AG04450 (cell line): Measurements from ENCODE around the gene NONO. TPM values are rescaled to one million over a fixed set of nuclear protein-coding genes. Genes with fewer than 3 reads are reported as not detected.
"Not testable (repeated sequence)": the region's sequence is repeated elsewhere in the genome, so short reads cannot be mapped to it uniquely, and the experiment has no call there.

Experiments used
- CTCF ChIA-PET: fragments of 300-600, 350-600 bp; formaldehyde crosslinking; extraction: SDS; loops from one replicate; lab custom pipeline; 2022; ENCODE audit warnings: antibody characterized with exemption, inconsistent platforms; lab: Charles Lee
- POLR2A ChIA-PET: fragments of 350-600 bp; formaldehyde crosslinking; extraction: SDS; loops from one replicate; lab custom pipeline; 2021; ENCODE audit warnings: antibody characterized with exemption, inconsistent platforms; lab: Yijun Ruan, JAX
- DNase-seq: peaks from one replicate; pipeline ENCODE4 v3.0.0-alpha.2; 2011; ENCODE audit warnings: low read depth, low spot score
- H3K27ac ChIP-seq: one replicate; pipeline ENCODE4 v1.5.1; 2012; ENCODE audit warnings: low read depth, low read length, control low read depth
- H3K27me3 ChIP-seq: one replicate; pipeline ENCODE4 v1.6.0; 2012; ENCODE audit warnings: low read length; ENCODE audit not compliant: control insufficient read depth, insufficient read depth
- H3K4me3 ChIP-seq: 2 replicates; pipeline ENCODE4 v1.5.1; 2011; ENCODE audit warnings: mild to moderate bottlenecking, low read depth, low read length, control low read depth
- H3K9me3 ChIP-seq: 2 replicates; pipeline ENCODE4 v1.5.1; 2012; ENCODE audit warnings: low read length; ENCODE audit not compliant: control insufficient read depth, insufficient read depth
- CTCF ChIP-seq: IDR thresholded peaks from 2 replicates; pipeline ENCODE4 v1.5.1; 2011; ENCODE audit warnings: low read depth, low read length, control low read depth, inconsistent platforms
- polyA plus RNA-seq: library from polyadenylated mRNA; depleted of rRNA; stranded (reverse); fragments of >200 nt; gene quantifications from 2 replicates; pipeline ENCODE4 v1.2.3, GENCODE V29; 2011

NONO gene
- polyA plus RNA-seq, 1 experiment: 279 TPM

- ChIA-PET POLR2A (interaction anchor here (0.7 to 1.1 kb wide), 7 partner anchors 9 to 119 kb away, joined by 3 to 7 read pairs (median 4); partner anchors contain the start of genes NONO and TAF1), CTCF (interaction anchor here (0.7 kb wide), 1 partner anchor 18 kb away, joined by 3 read pairs; the partner anchor contains the start of gene NONO)
- Histone ChIP-seq H3K4me3 (no peak within 1 kb of the TSS), H3K27ac (peak within 1 kb of the TSS; percentile 65), H3K9me3 (no peaks in the 10 kb centered on the region), H3K27me3 (no peaks in the 10 kb centered on the region)
- DNase-seq: no peak
- TF ChIP-seq CTCF: no peak
Observed at GRCh38 chrX:71301195-71301924, 17.9 kb downstream of the NONO start, which contains the start of gene ITGB1BP2. Gene ITGB1BP2 (plus strand): TSS chrX:71301750. CDS start chrX:71301807, 57 bp downstream.

GRCh38 chrX:71302461-71303213 lies 19.2 kb downstream of the NONO start:
- CTCF ChIA-PET: no interaction called here
- no peak for DNase-seq
- H3K4me3 ChIP-seq: no peak overlapping the region
- no peak for TF ChIP-seq CTCF
- no peak overlapping the region for H3K27ac ChIP-seq
- POLR2A ChIA-PET: no interaction called here
- H3K27me3 ChIP-seq: no peaks in the 10 kb centered on the region
- no peaks in the 10 kb centered on the region for H3K9me3 ChIP-seq

GRCh38 chrX:71304561-71304960 lies 21.1 kb downstream of the NONO start:
- no peak overlapping the region for H3K27ac ChIP-seq
- H3K9me3 ChIP-seq: no peaks in the 10 kb centered on the region
- ChIA-PET CTCF (no interaction called here), POLR2A (no interaction called here)
- no peak for DNase-seq
- H3K4me3 ChIP-seq: no peak overlapping the region
- H3K27me3 ChIP-seq: no peaks in the 10 kb centered on the region
- no peak for TF ChIP-seq CTCF

GRCh38 chrX:71315917-71316316 lies 32.5 kb downstream of the NONO start:
- Histone ChIP-seq H3K27ac (no peak overlapping the region), H3K27me3 (no peaks in the 10 kb centered on the region), H3K9me3 (no peaks in the 10 kb centered on the region), H3K4me3 (no peak overlapping the region)
- ChIA-PET POLR2A (no interaction called here), CTCF (no interaction called here)
- no peak for TF ChIP-seq CTCF
- DNase-seq: peak; percentile 37

- peak overlapping the region; percentile 31 for H3K27ac ChIP-seq
- CTCF ChIA-PET, H3K9me3 ChIP-seq, POLR2A ChIA-PET, H3K4me3 ChIP-seq, H3K27me3 ChIP-seq, DNase-seq: not testable (repeated sequence)
Observed at GRCh38 chrX:71316959-71317358, 33.5 kb downstream of the NONO start.
